WTC11 (cell line): ENCODE results near the gene MELK. TPM values are rescaled to one million over a fixed set of nuclear protein-coding genes. Genes with fewer than 3 reads are reported as not detected.

ENCODE experiments used
- ATAC-seq: fragments of 200-7000 bp; cut with Tn5 transposase; 2 replicates; pipeline ENCODE4 v1.10.0; 2021; ENCODE audit warnings: mild to moderate bottlenecking, moderate library complexity
- CTCF ChIA-PET: fragments of 300-600 bp; sonication (Branson Sonifier 250); formaldehyde crosslinking; loops from one replicate; lab custom pipeline; 2021; ENCODE audit warnings: antibody characterized with exemption; lab: Charles Lee
- POLR2A ChIA-PET: fragments of 350-600 bp; sonication (Branson Sonifier 250); formaldehyde crosslinking; loops from one replicate; lab custom pipeline; 2021; ENCODE audit warnings: antibody characterized with exemption; lab: Charles Lee
- DNase-seq: peaks from one replicate; pipeline ENCODE4 v3.0.0; 2021; ENCODE audit warnings: low spot score
- H3K27ac Mint-ChIP-seq: 2 replicates; pipeline ENCODE4 v1.8.0; 2021; ENCODE audit warnings: mixed read lengths
- H3K27me3 Mint-ChIP-seq: 2 replicates; pipeline ENCODE4 v1.8.0; 2021; ENCODE audit warnings: low read depth, mild to moderate bottlenecking, moderate library complexity, mixed read lengths
- H3K36me3 Mint-ChIP-seq: 2 replicates; pipeline ENCODE4 v1.8.0; 2021; ENCODE audit warnings: mixed read lengths
- H3K4me1 Mint-ChIP-seq: 2 replicates; pipeline ENCODE4 v1.8.0; 2022; ENCODE audit warnings: mixed read lengths
- H3K4me3 Mint-ChIP-seq: 2 replicates; pipeline ENCODE4 v1.8.0; 2021; ENCODE audit warnings: mild to moderate bottlenecking, moderate library complexity, mixed read lengths
- H3K9me3 Mint-ChIP-seq: 2 replicates; pipeline ENCODE4 v1.8.0; 2021; ENCODE audit warnings: mixed read lengths
- ATF6 ChIP-seq: sonication (generic); formaldehyde crosslinking; IDR thresholded peaks from 2 replicates; pipeline ENCODE4 v1.8.1; 2023; ENCODE audit warnings: mild to moderate bottlenecking, missing genetic modification reagents
- CDX4 ChIP-seq: fragments of 250-450 bp; sonication (Bioruptor Pico); IDR thresholded peaks from 2 replicates; pipeline ENCODE4 v1.9.0; 2021; ENCODE audit warnings: moderate library complexity, mild to moderate bottlenecking, inconsistent platforms, borderline replicate concordance
- E2F5 ChIP-seq: sonication (generic); formaldehyde crosslinking; IDR thresholded peaks from 2 replicates; pipeline ENCODE4 v1.8.1; 2022; ENCODE audit warnings: mild to moderate bottlenecking, moderate library complexity, missing genetic modification reagents
- EMX1 ChIP-seq: fragments of 250-450 bp; sonication (Bioruptor Pico); IDR thresholded peaks from 2 replicates; pipeline ENCODE4 v1.8.0; 2021; ENCODE audit warnings: mild to moderate bottlenecking
- ERG ChIP-seq: fragments of 250-450 bp; sonication (Bioruptor Pico); IDR thresholded peaks from 2 replicates; pipeline ENCODE4 v1.8.0; 2021; ENCODE audit warnings: mild to moderate bottlenecking
- ETV6 ChIP-seq: sonication (generic); formaldehyde crosslinking; IDR thresholded peaks from 2 replicates; pipeline ENCODE4 v1.8.1; 2022; ENCODE audit warnings: mild to moderate bottlenecking, missing genetic modification reagents
- FOXJ3 ChIP-seq: sonication (generic); formaldehyde crosslinking; IDR thresholded peaks from 2 replicates; pipeline ENCODE4 v1.9.0; 2021; ENCODE audit warnings: missing genetic modification reagents, mild to moderate bottlenecking, borderline replicate concordance
- FOXP1 ChIP-seq: sonication (generic); formaldehyde crosslinking; IDR thresholded peaks from 2 replicates; pipeline ENCODE4 v1.8.0; 2022; ENCODE audit warnings: missing genetic modification reagents, mild to moderate bottlenecking, moderate library complexity, borderline replicate concordance
- JAZF1 ChIP-seq: fragments of 250-450 bp; sonication (Bioruptor Pico); IDR thresholded peaks from 2 replicates; pipeline ENCODE4 v1.9.0; 2021; ENCODE audit warnings: moderate library complexity, mild to moderate bottlenecking, inconsistent platforms
- NFE2L1 ChIP-seq: sonication (generic); formaldehyde crosslinking; IDR thresholded peaks from 2 replicates; pipeline ENCODE4 v1.8.1; 2023; ENCODE audit warnings: missing genetic modification reagents
- NR2C2 ChIP-seq: sonication (generic); formaldehyde crosslinking; IDR thresholded peaks from 2 replicates; pipeline ENCODE4 v1.8.0; 2022; ENCODE audit warnings: mild to moderate bottlenecking, missing genetic modification reagents
- NR3C1 ChIP-seq: sonication (generic); formaldehyde crosslinking; conservative IDR thresholded peaks from 2 replicates; pipeline ENCODE4 v1.8.1; 2023; ENCODE audit warnings: low read depth, mild to moderate bottlenecking, missing genetic modification reagents
- RORB ChIP-seq: fragments of 250-450 bp; sonication (Bioruptor Pico); IDR thresholded peaks from 2 replicates; pipeline ENCODE4 v1.9.0; 2021; ENCODE audit warnings: mild to moderate bottlenecking
- TP53 ChIP-seq: sonication (generic); formaldehyde crosslinking; IDR thresholded peaks from 2 replicates; pipeline ENCODE4 v1.8.1; 2023; ENCODE audit warnings: mild to moderate bottlenecking, missing genetic modification reagents
- USF2 ChIP-seq: sonication (generic); formaldehyde crosslinking; IDR thresholded peaks from 2 replicates; pipeline ENCODE4 v1.8.1; 2023; ENCODE audit warnings: mild to moderate bottlenecking, missing genetic modification reagents, moderate library complexity
- ZNF396 ChIP-seq: fragments of 250-450 bp; sonication (Bioruptor Pico); IDR thresholded peaks from 2 replicates; pipeline ENCODE4 v1.8.0; 2021; ENCODE audit warnings: mild to moderate bottlenecking, moderate library complexity, borderline replicate concordance
- ZNF423 ChIP-seq: fragments of 250-450 bp; sonication (Bioruptor Pico); IDR thresholded peaks from 2 replicates; pipeline ENCODE4 v2.1.2; 2022; ENCODE audit warnings: mild to moderate bottlenecking, moderate library complexity
- ZNF671 ChIP-seq: fragments of 250-450 bp; sonication (Bioruptor Pico); IDR thresholded peaks from 2 replicates; pipeline ENCODE4 v1.8.0; 2021; ENCODE audit warnings: mild to moderate bottlenecking
- total RNA-seq: library from RNA; stranded (reverse); gene quantifications from 3 replicates; pipeline ENCODE4 v1.2.3, GENCODE V29; 2021

Gene MELK
- total RNA-seq, 1 experiment from 2014 or later: 53.2 TPM

- TF ChIP-seq ZNF396 (CRISPR knock-in tag) (no peak), EMX1 (CRISPR knock-in tag) (no peak), E2F5 (CRISPR knock-in tag) (no peak), NR3C1 (CRISPR knock-in tag) (no peak), ZNF423 (CRISPR knock-in tag) (no peak), ATF6 (CRISPR knock-in tag) (no peak)
These were observed 65.0 kb downstream of the MELK start (continued) for GRCh38 chr9:36637491-36638270.

- ChIA-PET CTCF (interaction anchor here (0.6 to 1.0 kb wide), 2 partner anchors 63 to 88 kb away, joined by 3 to 4 read pairs; no protein-coding TSS in a partner anchor), POLR2A (no interaction called here)
- Mint-ChIP-seq H3K9me3 (no peaks in the 10 kb centered on the region), H3K27ac (no peak overlapping the region; the same call in 1 of the 2 replicates), H3K36me3 (peaks cover 23% of the 10 kb centered on the region), H3K4me3 (no peak overlapping the region), H3K27me3 (no peaks in the 10 kb centered on the region), H3K4me1 (no peaks in the 10 kb centered on the region)
- ATAC-seq (no peak), DNase-seq (no peak)
- TF ChIP-seq RORB (no peak), NR2C2 (CRISPR knock-in tag) (no peak), ERG (CRISPR knock-in tag) (no peak), NFE2L1 (no peak)
These were observed 68.2 kb downstream of the MELK start for GRCh38 chr9:36640771-36641381.

GRCh38 chr9:36642817-36643216 is 70.1 kb downstream of the MELK start:
- peaks cover 31% of the 10 kb centered on the region for H3K36me3 Mint-ChIP-seq
- H3K4me1 Mint-ChIP-seq: no peaks in the 10 kb centered on the region
- ChIA-PET POLR2A (no interaction called here), CTCF (no interaction called here)
- no peak for ATAC-seq
- no peak overlapping the region for H3K27ac Mint-ChIP-seq
- TF ChIP-seq TP53 (CRISPR knock-in tag) (no peak), ETV6 (no peak), CDX4 (CRISPR knock-in tag) (no peak), ZNF671 (CRISPR knock-in tag) (no peak), JAZF1 (CRISPR knock-in tag) (no peak), FOXP1 (CRISPR knock-in tag) (no peak), USF2 (CRISPR knock-in tag) (no peak), FOXJ3 (CRISPR knock-in tag) (no peak)
- no peaks in the 10 kb centered on the region for H3K9me3 Mint-ChIP-seq
- no peak overlapping the region for H3K4me3 Mint-ChIP-seq
- no peak for DNase-seq
- H3K27me3 Mint-ChIP-seq: no peaks in the 10 kb centered on the region
